HG03460 (cell line): ENCODE measurements around the gene TUBA4A.
"Not testable (repeated sequence)": the region's sequence is repeated elsewhere in the genome, so short reads cannot be mapped to it uniquely, and the experiment has no call there.

Source experiments
- ATAC-seq: cut with Tn5 transposase; IDR thresholded peaks from one replicate; pipeline ENCODE4 v1.9.1; 2021; ENCODE audit not compliant: unreplicated experiment

The TUBA4A gene

GRCh38 chr2:219287116-219287440 is 33.4 kb upstream of the TUBA4A start:
- not testable (repeated sequence) for ATAC-seq

GRCh38 chr2:219286436-219287115 is 32.9 kb upstream of the TUBA4A start:
- no peak for ATAC-seq

GRCh38 chr2:219285894-219286425 is 32.2 kb upstream of the TUBA4A start:
- no peak for ATAC-seq

- ATAC-seq = no peak
Observed at GRCh38 chr2:219285373-219285735, 31.6 kb upstream of the TUBA4A start.

- no peak for ATAC-seq
Observed at GRCh38 chr2:219284501-219285372, 31.0 kb upstream of the TUBA4A start.

- no peak for ATAC-seq
Observed at GRCh38 chr2:219282943-219283581, 29.3 kb upstream of the TUBA4A start.

GRCh38 chr2:219282375-219282774 is 28.7 kb upstream of the TUBA4A start:
- no peak for ATAC-seq

- no peak for ATAC-seq
Observed at GRCh38 chr2:219281588-219281987, 27.9 kb upstream of the TUBA4A start.

GRCh38 chr2:219280651-219281050 is 26.9 kb upstream of the TUBA4A start:
- ATAC-seq = no peak

- ATAC-seq = no peak
Observed at GRCh38 chr2:219279916-219280516, 26.3 kb upstream of the TUBA4A start.

GRCh38 chr2:219279151-219279915 is 25.6 kb upstream of the TUBA4A start, which contains the start of gene DNAJB2:
TSS of gene DNAJB2 (plus strand) at chr2:219279366. CDS start at chr2:219279834, 468 bp downstream.
- ATAC-seq = peak; percentile 85

- no peak for ATAC-seq
Observed at GRCh38 chr2:219278655-219279150, 25.0 kb upstream of the TUBA4A start.

- ATAC-seq = peak; percentile 26
Observed at GRCh38 chr2:219277703-219278654, 24.3 kb upstream of the TUBA4A start.

GRCh38 chr2:219274361-219274921 is 20.7 kb upstream of the TUBA4A start:
- no peak for ATAC-seq

- no peak for ATAC-seq
Observed at GRCh38 chr2:219273937-219274336, 20.2 kb upstream of the TUBA4A start.

- no peak for ATAC-seq
Observed at GRCh38 chr2:219272995-219273394, 19.3 kb upstream of the TUBA4A start.

GRCh38 chr2:219272356-219272755 is 18.6 kb upstream of the TUBA4A start:
- no peak for ATAC-seq

- no peak for ATAC-seq
Observed at GRCh38 chr2:219271021-219271420, 17.3 kb upstream of the TUBA4A start.

- ATAC-seq = no peak
Observed at GRCh38 chr2:219270055-219270372, 16.3 kb upstream of the TUBA4A start.
